Measurements from ENCODE around the gene DPM2.

The DPM2 gene

GRCh38 chr9:127955294-127956015 is 17.8 kb upstream of the DPM2 start:
- DNase-seq (ENCODE audit: low spot score): peak; percentile 60

- no peak for DNase-seq (ENCODE audit: low spot score)
Observed at GRCh38 chr9:127954831-127955293, 17.2 kb upstream of the DPM2 start.

- no peak for DNase-seq (ENCODE audit: low spot score)
Observed at GRCh38 chr9:127953768-127954505, 16.3 kb upstream of the DPM2 start.

DNA sequence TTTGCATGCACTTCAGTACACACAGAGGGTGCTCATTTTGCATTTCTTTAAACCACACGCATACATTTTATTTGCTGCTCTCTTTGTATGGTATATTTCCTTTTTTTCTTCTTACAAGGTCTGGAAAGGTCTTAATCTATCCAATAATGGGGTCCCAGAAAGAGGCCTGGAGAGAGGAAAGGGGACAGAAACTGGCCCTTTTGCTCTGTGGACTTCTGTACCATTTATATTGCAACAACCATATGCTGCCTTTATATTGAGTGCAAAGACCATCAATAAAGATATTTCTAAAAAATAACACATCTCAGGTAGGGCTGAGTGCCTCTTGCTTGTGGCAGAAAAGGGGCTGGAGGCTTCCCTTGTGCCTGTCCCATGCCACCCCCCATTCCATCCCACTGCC is 15.5 kb upstream of the DPM2 start:
- no peak for DNase-seq (ENCODE audit: low spot score)

DNA sequence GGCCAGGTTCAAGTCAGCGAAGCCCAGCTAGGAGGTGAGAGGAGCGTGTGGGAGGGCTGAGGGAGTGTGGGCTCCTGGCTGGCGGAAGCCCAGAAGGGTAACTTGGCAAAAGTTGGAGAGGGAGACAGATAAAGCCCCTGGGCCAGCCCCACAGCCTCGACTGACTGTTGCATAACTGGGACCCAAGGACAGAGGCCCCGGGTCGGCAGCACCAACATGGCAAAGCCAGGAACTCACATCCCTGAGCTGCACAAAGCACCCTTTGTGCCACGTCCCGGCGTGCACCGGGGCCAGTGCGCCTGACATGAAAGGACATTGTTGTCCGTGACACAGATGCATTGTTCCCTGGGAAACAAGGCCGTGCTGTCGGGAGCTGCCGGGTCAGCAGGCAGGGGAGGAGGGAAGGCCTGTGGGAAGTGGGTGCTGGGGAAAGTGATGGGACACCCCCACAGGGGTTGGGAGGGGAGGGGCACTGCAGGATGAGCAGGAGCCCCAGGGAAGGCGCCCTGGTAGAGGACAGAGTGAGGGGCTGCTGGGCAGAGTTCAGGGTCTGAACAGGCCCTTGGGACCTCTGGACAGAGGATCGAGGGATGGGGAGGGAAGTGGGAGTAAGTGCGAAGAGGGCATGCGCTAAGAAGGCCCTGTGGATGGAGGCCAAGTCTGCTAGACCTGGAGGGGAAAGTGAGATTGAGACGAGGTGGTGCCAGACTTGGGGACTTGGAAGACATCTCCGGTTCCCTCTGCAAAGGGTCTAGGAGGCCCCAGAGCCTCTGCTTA is 13.0 kb upstream of the DPM2 start:
- peak; percentile 95 for DNase-seq (ENCODE audit: low spot score)

GRCh38 chr9:127949827-127950512 is 12.3 kb upstream of the DPM2 start:
- no peak for DNase-seq (ENCODE audit: low spot score)

- DNase-seq (ENCODE audit: low spot score): no peak
Observed at GRCh38 chr9:127947841-127948710, 10.4 kb upstream of the DPM2 start.

DNA sequence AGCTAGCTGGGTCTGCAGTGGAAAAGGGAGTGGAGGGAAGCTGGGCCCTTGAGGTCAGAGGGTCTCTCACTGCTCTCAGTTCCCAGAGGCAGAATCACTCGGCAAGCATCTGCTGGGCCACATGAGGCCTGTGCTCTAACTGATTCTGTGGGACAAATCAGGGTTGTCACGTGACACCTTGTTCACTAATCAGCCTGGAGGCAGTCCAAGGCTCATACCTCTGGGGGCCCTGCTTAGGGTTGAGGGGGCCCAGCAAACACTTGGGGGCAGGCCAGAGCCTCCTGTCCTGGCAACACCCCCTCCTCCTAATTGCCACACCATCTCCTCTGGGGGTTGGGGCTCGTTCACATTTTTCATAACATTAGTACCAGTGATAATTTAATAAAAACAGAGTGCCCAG is 9.1 kb upstream of the DPM2 start:
- no peak for DNase-seq (ENCODE audit: low spot score)

DNA sequence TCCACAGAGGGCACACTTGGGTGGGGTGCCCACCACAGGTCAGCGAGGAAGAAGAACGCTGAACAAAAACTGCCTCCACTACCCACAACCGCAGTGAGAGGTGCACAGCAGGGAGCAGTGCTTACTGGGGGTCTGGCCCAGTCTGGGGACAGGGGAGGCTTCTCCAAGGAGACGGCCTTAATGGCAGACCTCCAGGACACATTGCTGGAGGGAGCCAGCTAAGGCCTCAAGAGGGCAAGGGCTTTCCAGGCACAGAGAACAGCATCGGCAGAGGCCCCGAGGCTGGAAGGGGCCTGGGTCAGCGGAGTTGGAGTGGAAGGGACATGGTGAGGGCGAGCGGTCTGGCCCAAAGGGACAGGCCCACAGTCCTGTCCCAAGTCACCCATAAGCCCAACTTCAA is 8.3 kb upstream of the DPM2 start:
- DNase-seq (ENCODE audit: low spot score): no peak

- DNase-seq (ENCODE audit: low spot score): no peak
Observed at GRCh38 chr9:127945338-127945737, 7.7 kb upstream of the DPM2 start.

GRCh38 chr9:127944586-127945218 is 7.0 kb upstream of the DPM2 start:
- no peak for DNase-seq (ENCODE audit: low spot score)

- peak; percentile 83 for DNase-seq (ENCODE audit: low spot score)
Observed at GRCh38 chr9:127943731-127944144, 6.1 kb upstream of the DPM2 start.

DNA sequence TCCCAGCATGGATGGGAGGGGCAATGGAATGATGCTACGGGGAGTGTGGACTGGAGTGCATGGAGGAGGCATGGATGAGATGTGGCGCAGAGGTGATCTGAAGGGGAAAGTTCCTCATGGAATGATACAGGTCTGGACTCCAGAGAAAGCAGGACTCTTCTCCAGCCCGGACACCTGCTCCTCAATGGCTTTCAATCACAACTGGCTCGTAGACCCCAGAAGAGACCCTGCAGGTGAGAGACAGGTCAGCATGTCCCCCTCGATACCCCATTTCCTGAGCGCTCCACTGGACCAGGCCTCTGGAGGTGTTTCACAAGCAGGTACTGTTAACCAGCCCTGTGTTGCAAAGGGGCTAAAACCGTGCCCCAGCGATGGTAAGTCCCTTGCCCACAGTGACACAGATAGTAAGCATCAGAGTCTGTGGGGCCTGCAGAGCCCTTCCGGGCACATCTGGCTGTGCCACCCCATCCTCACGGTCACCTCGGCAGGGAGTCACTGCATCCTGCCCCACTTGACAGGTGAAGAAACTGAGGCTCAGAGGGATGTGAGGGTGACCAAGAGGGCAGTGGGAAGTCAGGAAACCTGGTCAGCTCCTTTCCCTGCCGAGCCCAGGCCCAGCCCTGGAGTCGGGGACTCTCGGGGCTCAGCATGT is 5.5 kb upstream of the DPM2 start:
- DNase-seq (ENCODE audit: low spot score): no peak

GRCh38 chr9:127942216-127943010 is 4.8 kb upstream of the DPM2 start:
- peak; percentile 69 for DNase-seq (ENCODE audit: low spot score)

DNA sequence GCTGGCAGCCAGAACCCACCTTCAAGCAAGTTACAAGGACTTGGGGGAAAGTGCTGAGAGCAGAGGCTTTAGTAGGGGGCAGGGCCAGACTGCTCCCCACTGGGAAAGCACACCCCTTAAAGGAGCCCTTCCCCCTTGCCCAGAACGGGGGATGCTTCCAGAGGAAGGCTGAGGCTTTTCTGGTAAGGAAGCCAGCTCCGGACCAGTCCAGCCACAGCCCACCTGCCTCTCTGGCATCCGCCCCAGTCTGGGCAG is 4.2 kb upstream of the DPM2 start:
- no peak for DNase-seq (ENCODE audit: low spot score)

DNA sequence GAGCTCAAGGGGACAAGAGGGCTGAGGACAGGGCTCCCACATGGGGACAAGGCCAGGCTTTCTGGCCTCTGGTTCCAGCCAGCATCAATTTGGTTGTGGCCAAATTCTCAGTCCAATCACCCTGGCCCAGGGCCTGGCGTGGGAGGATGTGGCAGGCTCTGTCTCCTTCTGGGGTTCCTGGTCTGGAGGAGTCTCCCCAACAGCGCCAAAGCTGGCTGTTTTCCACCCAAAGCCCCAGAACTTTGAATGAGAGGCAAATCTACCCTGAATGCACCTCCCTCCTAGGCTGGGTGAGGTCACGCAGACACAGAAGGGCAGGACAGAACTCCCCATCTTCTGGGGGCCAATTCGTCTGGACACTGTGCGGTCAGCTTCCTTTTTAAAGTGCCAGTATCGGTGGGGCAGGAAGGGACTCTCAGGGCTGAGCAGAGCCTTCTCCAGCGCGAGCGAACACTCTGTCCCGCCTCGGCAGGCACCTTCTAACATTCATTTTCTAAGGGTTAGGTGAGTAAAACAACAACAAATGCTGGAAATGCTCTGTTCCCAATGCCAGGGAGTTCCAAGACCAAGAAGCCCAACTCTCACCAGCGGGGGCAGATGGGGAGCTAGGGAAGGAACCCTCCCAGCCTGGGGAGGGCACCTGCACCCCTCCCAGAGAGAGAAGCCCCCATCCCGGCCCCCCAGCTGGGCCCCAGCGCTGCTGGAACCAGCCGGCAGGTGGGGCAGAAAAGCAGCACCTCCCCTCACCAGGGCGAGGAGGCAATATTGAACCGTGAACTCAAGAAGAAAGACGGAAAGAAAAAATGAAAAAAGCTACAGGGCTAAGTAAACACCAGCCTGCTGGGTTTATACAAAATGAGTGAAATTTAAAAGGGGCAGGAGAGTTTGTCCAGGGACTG is 3.7 kb upstream of the DPM2 start:
- no peak for DNase-seq (ENCODE audit: low spot score)

- no peak for DNase-seq (ENCODE audit: low spot score)
Observed at GRCh38 chr9:127940593-127940992, 2.9 kb upstream of the DPM2 start.

GRCh38 chr9:127938298-127938690 is 640 bp upstream of the DPM2 start:
- no peak for DNase-seq (ENCODE audit: low spot score)

GRCh38 chr9:127937056-127937387 is 632 bp downstream of the DPM2 start:
- no peak for DNase-seq (ENCODE audit: low spot score)
